ENCODE results near the gene CTU1.

The CTU1 gene

DNA sequence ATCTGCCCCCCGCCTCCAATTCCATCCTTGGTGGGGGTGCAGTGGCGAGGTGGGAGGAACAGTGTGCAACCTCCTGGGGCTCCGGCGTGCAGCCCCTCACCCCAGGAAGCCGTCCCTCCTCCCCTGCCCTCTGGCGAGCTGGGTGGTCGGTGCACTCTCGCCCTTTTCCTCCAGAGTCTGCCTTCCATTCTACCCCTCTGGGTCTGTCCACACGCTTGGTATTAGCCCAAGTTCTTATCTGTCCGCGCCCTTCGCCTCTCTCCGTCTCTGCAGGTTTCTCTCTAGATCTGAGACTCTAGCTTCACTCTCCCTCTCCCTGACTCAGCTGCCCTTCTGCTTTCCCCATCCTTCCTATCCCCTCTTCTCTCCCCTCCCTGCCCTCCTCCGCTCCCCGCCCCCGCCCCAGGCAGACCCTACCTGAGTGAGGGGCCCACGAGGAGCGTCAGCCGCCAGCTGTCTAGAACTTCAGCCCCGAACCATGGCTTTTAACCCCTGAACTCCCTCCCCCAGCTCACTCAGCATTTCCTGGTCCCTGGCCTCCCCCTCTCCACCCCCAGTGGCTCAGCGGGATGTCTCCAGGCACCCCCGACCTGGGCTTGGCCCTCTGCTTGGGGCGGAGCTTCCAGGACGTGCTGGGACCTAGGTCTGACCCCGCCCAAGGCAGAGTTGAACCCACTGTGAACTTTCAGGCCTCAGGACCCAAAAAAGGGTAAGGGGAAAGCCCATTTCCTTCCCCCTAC lies 42.8 kb downstream of the CTU1 start:
- DNase-seq (ENCODE audit: low read depth, low spot score), result no peak
- peak overlapping the region; percentile 39 for H3K4me3 ChIP-seq (ENCODE audit: low read length)

GRCh38 chr19:51064534-51065220 lies 43.5 kb downstream of the CTU1 start, which contains the start of gene KLK13:
Gene KLK13, minus strand, starts transcription at chr19:51065092. Its CDS starts 25 bp downstream, at chr19:51065067.
- H3K4me3 ChIP-seq (ENCODE audit: low read length), result peak within 1 kb of the TSS; percentile 39
- no peak for DNase-seq (ENCODE audit: low read depth, low spot score)

- no peak overlapping the region for H3K4me3 ChIP-seq (ENCODE audit: low read length)
- DNase-seq (ENCODE audit: low read depth, low spot score), result no peak
Measured at GRCh38 chr19:51063664-51064063, 44.5 kb downstream of the CTU1 start.

GRCh38 chr19:51060973-51061372 lies 47.2 kb downstream of the CTU1 start:
- H3K4me3 ChIP-seq (ENCODE audit: low read length), result no peak overlapping the region
- DNase-seq (ENCODE audit: low read depth, low spot score), result no peak

- no peak for DNase-seq (ENCODE audit: low read depth, low spot score)
- H3K4me3 ChIP-seq (ENCODE audit: low read length), result no peak overlapping the region
Measured at GRCh38 chr19:51060336-51060735, 47.9 kb downstream of the CTU1 start.

- no peak overlapping the region for H3K4me3 ChIP-seq (ENCODE audit: low read length)
- no peak for DNase-seq (ENCODE audit: low read depth, low spot score)
Measured at GRCh38 chr19:51059715-51060114, 48.5 kb downstream of the CTU1 start.

DNA sequence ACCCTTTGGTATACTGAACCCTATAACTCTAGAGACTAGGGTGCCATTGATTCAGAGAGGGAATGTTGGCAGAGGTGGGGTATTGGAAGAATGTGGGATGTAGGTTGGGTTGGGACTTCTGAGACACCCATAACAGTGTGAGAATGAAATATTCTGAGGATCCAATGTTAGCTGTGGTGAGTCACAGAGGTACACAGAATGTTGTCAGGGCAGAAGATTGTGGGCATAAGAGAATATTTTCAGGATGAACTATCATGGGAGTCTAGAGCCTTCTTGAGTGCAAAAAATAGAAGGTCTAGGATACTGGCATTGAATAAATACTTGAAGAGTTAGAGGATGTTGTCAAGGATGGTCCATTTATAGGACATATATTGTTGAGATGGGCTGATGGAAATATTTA lies 52.3 kb downstream of the CTU1 start:
- no peak for DNase-seq (ENCODE audit: low read depth, low spot score)
- no peak overlapping the region for H3K4me3 ChIP-seq (ENCODE audit: low read length)
